Thyroid gland (tissue), 4 donors: ENCODE results near the gene EIF4H.
"Not testable (repeated sequence)": the region's sequence is repeated elsewhere in the genome, so short reads cannot be mapped to it uniquely, and the experiment has no call there.

Experiments
- CTCF ChIP-seq, 6 experiments: fragments of 200-600 bp in 3 of 6; fragments of 450-650 bp in 3 of 6; sonication (generic) in 3 of 6; IDR thresholded peaks; one replicate each; pipeline ENCODE4 v1.5.1; 2016 to 2019; ENCODE audit warnings: antibody characterized with exemption in 6 of 6, mild to moderate bottlenecking in 2 of 6, inconsistent platforms in 1 of 6, moderate library complexity in 1 of 6
- POLR2A ChIP-seq, 2 donors: fragments of 450-650 bp; IDR thresholded peaks; one replicate each; pipeline ENCODE4 v1.6.1; 2017; ENCODE audit warnings: antibody characterized with exemption in 2 of 2, mild to moderate bottlenecking in 2 of 2, moderate library complexity in 1 of 2

GRCh38 chr7:74195968-74196654 is 22.0 kb downstream of the EIF4H start:
- not testable (repeated sequence) for TF ChIP-seq CTCF, POLR2A (IDR thresholded peaks at IDR 0.05)
